HL-60/S4 treated with phorbol 12-myristate 13-acetate at 8.2 ng/mL for 4 days and 3 days (cell line): ENCODE data around the gene P2RX4.
"Not testable (repeated sequence)": the region's sequence is repeated elsewhere in the genome, so short reads cannot be mapped to it uniquely, and the experiment has no call there.

Source experiments
- in situ Hi-C: fragments of 300-500 bp; cut with MboI; formaldehyde crosslinking; loops from 2 replicates; pipeline ENCODE4 v1.15.0; 2022; ENCODE audit warnings: low sequenced_read_pairs

The P2RX4 gene

DNA sequence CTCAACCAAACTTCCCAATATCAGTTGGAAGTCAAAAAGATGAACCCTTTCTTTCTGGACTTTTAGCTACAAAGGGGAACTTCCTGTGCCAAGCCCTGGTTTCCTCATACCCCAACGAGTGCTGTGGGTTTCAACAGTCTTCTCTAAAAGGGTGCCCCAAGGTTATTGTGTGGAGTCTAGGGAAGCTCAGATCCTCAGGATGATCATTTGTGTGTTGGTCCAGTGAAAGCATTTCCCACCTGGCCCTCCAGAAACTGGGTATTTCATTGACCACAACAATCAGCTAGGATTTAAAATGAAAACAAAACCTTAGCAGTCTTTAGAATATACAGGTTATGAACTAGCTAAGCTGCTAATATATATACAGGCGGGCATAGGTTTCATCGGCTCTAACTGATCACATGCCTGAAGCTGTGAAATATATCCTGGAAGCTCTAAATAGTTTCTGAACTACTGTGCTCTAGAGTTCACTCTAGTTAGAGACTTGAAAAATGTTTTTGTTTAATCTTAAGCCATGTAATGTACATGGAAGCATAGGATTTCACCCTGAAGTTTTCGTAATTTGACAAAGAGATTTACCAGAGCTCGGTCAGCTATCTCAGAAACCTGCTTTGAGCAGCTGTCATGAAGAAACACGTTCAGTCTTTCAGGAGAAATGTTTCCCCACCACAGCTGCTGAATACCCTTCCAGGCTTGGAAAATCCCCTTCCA, 29.6 kb downstream of the P2RX4 start:
- in situ Hi-C loops = loop anchor here (25.0 kb wide), 1 partner anchor 177 kb away; no protein-coding TSS in a partner anchor

DNA sequence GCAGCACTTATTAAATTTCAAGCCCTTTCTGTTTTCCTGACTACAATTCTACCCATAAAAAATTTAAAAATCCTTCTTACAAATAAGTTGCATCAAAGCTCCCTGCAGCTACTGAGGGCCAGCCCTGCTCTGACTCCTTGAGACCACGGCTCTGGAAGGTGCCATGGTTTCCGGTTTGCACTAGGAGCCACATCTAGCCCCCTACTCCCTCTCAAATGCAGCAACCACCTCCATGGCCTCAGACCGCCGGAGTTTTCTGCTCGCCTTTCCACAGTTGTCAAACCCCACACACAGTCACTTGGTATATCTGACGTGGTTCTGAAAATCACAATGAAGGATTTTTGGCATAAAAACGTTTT, 30.1 kb downstream of the P2RX4 start:
- in situ Hi-C loops = loop anchor here (25.0 kb wide), 1 partner anchor 178 kb away; no protein-coding TSS in a partner anchor

DNA sequence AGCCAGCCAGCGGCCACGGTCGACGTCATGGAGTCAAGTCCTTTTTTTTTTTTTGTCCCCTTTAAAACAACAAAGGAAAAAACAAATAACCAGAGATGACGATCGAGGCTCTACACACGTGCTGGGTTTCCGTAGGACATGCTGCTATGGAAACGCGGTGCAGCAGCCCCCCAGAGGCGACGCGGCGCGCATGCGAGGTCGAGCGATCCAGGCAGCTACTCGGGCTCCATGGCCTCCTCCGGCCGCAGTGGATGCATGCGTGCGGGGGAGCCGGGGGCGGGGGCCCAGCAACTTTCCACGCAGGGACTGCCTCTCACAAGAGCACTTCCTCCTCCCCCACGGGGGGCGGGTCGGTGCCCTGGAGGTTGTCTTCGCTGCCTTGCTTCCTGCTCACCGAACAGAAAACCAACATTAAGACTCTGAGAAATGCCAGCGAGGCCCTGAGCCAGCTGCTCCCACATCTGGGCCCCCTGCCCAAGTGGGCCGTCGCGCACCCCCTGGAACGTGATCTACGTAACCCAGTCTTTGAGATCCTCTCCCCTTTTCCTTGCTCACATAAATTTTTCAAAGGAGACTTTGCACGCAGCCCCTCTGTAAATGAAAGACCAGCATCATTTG, 30.7 kb downstream of the P2RX4 start:
- in situ Hi-C loops = loop anchor here (25.0 kb wide), 1 partner anchor 178 kb away; no protein-coding TSS in a partner anchor

DNA sequence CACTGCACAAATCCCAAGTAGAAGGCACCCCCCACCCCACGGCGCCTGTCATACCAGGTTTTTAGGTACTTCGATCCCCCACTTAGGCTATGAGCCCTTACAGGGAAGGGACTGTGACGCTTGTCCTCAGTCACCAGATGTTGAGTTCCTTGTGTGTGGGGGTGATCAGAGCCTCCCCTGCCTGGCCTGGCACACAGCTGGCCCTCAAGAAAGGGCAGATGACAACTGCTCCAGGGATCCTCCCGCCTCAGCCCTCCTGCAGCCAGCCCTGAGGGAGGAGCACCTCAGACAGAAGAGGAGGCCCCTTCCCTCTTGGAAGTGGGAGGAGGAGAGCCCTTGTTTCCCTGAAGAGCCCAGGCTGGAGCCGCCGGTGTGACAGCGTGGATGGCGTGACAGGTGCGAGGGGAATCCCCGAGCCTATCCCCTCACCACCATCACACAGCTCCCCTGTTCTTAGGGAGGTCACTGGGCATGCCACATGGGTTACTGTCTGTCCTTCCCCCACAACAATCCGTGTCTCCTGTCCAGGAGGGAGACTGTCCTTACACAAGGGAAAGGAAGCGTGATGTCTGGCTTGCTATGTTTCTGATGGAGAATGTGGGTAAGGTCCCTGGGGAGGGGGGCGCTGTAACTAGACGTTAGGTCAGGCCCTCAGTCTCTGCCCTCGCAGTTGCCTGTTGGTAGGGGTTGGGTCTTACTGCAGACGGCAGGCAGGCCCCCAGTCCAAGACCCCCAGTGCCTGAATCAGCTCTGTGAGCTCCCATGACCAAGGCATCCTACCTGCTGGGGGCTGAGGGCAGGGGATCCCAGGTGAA, 31.4 kb downstream of the P2RX4 start:
- in situ Hi-C loops = loop anchor here (25.0 kb wide), 1 partner anchor 179 kb away; no protein-coding TSS in a partner anchor

DNA sequence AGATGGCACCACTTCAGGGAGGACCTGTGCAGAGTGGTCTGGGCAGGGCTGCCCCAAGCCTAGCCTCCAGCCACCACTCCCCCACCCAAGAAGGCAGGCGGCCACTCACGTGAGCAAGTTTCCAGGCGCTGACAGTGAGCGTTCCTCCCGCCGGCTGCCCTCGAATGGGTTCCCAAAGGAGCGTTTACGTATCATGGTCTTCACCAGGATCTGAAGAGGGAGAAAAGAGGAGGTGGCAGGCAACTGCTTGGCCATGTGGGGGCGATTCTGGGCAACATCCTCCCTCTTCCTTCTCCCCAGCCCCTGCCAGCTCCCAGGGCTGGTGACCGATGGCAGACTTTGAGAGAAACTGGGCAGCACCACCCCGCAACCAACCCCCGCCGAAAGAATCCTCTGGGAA, 35.1 kb downstream of the P2RX4 start:
- in situ Hi-C loops = loop anchor here (25.0 kb wide), 1 partner anchor 183 kb away; no protein-coding TSS in a partner anchor

DNA sequence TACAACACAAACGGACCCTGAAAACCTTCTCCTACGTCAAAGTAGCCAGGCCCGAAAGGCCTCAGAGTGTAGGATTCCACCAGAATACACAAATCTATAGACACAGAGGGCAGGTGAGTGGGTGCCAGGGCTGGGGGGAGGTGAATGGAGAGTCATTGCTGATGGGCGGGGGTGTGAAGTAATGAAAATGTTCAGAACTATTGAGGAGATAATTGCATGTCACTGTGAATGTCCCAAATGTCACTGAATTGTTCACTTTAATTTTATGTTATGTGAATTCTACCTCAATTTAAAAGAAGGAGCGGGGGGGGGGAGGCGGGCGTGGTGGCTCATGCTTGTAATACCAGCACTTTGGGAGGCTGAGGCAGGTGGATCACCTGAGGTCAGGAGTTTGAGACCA, 36.0 kb downstream of the P2RX4 start:
- in situ Hi-C loops = loop anchor here (25.0 kb wide), 1 partner anchor 184 kb away; no protein-coding TSS in a partner anchor

DNA sequence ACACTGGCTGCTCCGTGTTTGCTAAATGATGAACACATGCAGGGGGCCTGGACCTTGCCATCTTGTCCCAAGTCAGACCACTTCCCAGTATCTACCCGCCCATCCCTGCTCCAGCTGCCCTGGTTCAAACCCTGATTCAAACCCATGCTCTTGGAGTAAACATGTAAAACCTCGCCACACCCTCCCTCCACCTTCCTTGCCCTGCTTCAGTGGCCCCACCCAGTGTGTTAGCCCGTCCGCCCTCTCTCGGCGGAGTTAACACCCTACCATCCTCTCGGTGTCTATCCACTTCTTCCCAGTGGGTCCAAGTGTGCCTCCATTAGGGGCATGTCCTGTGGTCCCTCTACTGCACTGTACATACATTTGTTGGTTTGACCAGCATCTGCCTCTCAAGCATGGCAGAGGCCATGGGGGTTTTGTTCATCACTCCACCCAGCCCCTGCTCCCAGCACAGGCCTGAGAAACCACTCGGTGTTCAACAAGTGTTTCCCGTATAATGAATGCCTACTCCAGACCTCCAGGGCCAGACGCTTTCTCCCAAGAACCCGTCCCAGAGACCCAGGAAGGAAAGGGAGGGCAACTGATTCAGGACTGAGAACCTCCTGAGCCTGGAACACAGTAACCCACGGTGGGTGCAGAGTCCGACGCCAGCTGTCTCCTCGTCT, 37.1 kb downstream of the P2RX4 start:
- in situ Hi-C loops = loop anchor here (25.0 kb wide), 1 partner anchor 185 kb away; no protein-coding TSS in a partner anchor

DNA sequence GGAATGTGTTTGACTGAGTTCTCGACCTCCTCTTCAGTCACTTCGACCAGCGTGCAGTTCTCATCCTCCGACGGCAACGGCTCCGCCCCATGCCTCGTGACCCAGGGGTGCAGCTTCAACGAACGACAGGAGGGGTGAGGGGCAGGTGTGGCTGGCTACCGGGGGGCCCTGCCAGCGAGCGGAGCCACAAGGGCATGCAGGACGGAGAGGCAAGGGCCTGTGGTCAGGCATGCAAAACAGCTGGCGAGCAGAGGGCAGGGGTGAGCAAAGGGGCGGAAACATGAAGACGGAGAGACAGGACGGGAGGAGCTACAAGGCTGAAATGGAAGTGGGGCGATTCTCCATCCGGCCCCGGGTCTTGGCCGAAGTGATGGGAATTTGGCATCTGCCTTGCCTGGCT, 38.7 kb downstream of the P2RX4 start:
- in situ Hi-C loops = loop anchor here (25.0 kb wide), 1 partner anchor 186 kb away; no protein-coding TSS in a partner anchor

DNA sequence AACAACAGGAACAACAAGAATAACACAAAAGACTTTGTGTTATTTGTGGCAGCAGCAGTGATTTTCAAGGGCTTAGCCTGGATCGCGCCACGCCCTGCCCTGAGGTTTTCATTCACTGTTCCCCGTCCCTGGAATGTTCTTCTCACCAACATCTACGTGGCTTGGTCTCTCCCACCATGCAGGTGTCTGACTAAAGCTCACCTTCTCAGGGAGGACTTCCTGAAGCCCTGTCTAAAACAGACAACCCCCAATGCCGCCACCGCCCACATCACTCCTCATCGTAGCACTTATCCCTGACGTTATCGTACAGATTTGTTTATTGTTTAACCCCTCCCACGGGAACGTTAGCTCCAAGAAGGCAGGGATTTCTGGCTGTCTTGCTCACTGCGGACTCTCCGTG, 40.4 kb downstream of the P2RX4 start:
- in situ Hi-C loops = no loop called here

DNA sequence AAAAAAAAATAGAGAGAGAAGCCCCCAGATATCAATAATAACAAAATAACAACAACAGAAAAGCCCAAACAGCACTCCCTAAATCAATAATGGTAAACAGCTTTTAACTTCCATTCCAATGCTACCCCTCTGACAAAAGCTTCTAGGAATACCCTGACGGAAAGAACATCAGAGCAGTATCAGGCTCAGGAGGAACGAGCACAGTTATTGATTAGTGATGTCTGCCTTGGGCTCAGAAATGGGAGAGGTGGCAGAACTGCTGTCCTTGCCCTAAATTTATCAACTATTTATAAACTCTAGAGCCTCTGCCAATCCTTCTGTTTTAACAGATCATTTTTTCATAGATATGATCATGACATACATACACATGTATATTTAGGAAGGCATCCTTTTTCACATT, 41.9 kb downstream of the P2RX4 start:
- in situ Hi-C loops = no loop called here

DNA sequence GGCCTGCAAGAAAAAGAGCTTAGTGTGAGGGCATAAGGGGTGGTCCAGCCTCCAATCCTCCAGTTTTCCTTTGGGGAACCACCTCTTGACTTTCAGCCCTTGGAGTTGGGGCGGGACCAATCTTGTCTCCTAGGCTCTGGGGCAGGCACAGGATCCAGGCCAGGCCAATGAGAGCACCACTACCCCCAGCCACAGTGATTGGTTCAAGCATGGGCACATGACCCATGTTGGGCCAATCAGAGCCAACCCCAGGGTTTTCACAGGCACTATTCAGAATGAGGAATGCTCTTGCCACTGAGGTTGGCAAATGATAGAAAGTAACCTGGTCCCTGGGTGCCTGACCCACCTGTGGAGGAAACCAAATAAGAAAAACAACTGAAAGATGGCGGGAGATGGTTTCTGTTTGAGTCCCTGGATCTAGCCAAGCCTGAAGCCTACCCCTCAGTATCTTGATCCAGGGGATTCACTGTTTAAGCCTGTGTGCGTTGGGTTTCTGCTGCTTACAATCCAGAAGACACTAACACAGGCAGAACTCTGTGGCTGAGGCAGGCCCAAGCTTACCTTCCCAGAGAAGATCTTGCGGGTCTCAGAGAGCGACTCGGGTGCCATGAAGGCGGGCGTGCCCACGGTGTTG, 42.9 kb downstream of the P2RX4 start:
- in situ Hi-C loops = no loop called here

DNA sequence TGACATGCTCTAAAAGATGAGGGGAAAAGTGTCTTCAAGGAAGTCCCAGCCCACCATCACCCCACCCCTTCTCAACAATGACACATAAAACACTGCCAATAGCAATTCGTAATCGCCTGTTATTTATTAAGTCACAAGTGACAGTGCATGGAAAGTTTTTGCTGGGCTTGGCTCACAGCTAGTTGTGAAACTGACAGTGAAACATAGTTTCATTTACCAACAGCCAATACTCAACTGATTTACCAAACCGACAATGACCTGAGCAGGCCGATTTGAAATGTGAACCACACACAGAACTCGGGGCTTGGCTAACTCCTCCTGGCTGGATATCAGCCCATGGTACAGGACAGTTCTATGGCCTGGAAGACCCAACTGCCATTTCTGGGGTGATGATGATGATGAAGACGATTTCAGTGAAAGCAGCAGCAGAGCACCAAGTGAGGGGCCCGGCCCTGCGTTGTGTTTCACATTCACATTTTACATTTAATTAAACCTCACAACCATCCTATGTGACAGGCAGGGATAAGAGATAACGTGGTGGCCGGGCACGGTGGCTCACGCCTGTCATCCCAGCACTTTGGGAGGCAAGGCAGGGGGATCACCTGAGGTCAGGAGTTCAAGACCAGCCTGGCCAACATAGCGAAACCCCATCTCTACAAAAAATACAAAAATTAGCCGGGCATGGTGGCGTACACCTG, 43.9 kb downstream of the P2RX4 start:
- in situ Hi-C loops = no loop called here

DNA sequence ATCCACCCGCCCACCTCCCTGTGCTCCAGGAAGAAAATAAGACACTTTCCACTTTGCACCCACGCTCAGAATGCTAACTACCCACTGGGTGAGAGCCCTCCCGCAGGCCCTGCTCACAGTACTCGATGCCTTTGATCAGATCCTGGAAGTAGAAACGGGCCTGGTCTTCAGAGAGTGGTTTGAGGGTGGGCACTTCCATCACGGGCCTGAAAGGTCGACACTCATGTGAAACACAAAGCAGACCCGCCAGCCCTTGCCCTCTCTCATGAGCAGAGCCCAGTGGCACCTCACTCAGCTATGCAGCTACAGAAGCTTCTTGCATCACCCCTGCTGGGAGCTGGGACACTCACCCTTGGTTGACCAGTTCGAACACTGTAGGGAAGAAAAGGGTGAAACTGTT, 45.5 kb downstream of the P2RX4 start:
- in situ Hi-C loops = no loop called here

DNA sequence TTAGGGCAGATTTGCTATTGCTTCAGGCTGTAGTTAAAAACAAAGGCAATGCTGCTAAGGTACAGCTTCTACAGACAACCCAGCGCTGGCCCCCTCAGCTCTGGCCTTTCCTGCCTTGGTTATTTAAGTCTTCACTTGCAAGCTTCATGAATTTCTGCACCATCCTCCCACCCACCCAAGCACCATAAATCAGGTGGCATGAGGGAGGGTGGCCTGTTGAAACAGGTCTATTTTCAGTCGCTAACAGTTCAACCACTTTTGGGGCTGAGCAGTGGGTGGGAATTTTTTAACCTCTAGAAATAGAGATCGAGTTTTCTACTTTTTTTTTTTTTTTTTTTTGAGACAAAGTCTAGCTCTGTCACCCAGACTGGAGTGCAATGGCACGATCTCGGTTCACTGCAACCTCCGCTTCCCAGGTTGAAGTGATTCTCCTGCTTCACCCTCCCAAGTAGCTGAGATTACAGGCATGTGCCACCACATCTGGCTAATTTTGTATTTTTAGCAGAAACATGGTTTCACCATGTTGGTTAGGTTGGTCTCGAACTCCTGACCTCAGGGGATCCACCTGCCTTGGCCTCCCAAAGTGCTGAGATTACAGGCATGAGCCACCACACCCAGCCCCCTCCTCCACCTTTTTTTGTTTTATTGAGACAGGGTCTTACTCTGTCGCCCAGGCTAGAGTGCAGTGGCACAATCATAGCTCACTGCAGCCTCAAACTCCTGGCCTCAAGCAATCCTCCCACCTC, 47.9 kb downstream of the P2RX4 start:
- in situ Hi-C loops = not testable (repeated sequence)

DNA sequence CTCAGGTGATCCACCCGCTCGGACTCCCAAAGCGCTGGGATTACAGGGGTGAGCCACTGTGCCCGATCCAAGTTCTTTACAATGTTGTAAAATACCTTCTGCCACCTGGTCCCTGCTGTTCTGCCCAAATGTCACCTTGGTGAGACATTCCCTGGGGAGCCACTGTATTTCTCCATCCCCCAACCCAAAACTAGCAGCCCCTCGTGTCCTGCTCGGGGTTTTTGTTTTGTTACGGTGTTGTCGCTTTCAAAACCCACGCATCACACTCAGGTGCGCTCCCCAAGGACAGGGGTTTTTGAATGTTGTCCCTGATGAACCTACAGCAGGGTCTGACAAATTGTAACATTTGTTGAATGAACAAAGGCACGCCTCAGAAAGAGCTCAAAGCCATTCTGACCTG, 49.1 kb downstream of the P2RX4 start:
- in situ Hi-C loops = no loop called here

DNA sequence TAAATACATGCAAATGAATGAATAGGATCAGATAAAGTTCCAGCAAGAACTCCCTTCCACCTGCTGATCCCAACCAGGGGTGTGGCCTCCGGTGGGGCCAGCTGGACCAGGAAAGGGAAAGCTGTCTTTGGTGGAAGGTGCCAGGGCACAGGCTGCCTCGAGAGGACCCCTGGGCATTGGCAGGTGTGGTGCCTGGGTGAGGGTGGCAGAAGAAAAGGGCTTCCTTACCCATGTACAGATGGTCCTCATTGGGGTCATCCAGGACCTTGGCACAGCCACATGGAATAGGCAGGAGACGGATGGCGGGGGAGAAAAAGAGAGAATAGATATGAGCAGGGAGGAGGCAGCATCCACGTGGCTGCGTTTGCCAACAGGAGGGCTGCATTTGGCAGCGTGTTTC, 50.2 kb downstream of the P2RX4 start:
- in situ Hi-C loops = no loop called here

DNA sequence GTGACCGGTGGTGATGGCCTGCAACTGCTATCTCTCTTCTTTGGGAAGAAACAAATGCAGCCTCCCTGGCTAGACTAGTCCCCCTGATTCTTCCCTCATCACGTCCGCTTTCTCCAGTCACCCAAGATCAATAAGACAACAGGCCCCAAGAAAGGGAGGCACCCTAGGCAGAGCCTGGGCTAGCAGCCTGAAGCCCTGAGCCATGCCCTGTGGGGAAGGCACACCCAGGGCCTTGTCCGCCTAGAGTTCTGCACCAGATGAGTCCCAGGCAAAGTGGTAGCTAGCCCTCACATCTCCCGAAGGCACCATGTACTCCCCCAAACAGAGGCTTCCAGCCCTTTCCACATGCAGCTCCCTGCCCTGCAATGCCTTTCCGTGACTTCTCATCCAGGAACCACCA, 51.5 kb downstream of the P2RX4 start:
- in situ Hi-C loops = no loop called here

DNA sequence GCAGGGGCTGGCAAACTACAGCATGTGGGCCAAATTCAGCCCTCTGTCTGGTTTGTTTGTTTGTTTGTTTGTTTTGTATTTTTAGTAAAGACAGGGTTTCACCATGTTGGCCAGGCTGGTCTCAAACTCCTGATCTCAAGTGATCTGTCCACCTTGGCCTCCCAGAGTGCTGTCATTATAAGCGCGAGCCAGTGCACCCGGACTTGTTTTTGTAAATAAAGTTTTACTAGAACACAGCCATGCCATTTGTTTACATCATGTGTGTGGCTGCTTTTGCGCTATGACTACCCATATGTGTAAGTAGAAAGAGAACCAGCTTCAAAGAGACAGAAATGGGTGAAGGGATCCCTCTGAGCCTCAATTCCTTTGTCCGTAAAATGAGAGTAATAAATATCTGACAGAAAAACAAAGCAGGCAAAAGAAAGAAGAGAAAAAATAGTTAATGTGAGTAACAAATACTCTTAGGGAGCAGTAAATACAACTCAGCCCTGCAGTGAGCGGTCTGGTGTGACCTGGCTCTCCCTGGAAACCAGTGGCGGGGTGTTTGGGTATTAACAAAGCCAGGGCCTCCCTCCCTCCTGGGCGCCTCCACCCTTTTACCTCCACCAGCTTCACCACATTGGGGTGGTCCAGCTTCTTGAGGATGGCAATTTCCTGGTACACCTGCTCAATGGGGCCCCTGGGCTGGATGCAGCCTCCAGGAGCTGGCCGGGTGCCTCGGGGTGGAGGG, 53.4 kb downstream of the P2RX4 start:
- in situ Hi-C loops = no loop called here

DNA sequence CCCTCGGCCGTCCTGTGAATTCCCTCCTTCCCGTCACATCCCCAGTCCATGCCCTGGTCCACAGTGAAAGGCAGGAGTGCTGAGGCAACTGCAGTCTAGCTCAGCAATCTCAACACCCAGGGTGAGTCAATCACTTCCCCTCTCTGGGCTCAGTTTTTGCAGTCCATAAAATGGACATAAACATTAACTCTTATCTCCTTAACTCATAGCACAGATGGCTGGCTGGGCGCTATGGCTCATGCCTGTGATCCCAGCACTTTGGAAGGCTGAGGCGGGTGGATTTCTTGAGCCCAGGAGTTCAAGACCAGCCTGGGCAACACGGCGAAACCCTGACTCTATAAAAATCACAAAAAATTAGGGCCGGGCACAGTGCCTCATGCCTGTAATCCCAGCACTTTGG, 54.2 kb downstream of the P2RX4 start:
- in situ Hi-C loops = no loop called here
